ENCODE results near the gene TMEM80.

Gene TMEM80

GRCh38 chr11:702462-703461 lies 7.1 kb downstream of the TMEM80 start:
- no peak for DNase-seq

GRCh38 chr11:703506-703905 lies 7.9 kb downstream of the TMEM80 start:
- no peak for DNase-seq

GRCh38 chr11:704228-704674 lies 8.6 kb downstream of the TMEM80 start:
- DNase-seq: no peak

- DNase-seq: no peak
These were observed 9.4 kb downstream of the TMEM80 start for GRCh38 chr11:704781-705645.

- no peak for DNase-seq
These were observed 10.2 kb downstream of the TMEM80 start, which contains the start of gene EPS8L2 for GRCh38 chr11:705646-706438. TSS of gene EPS8L2 (plus strand) at chr11:706231. CDS start at chr11:709408, 3,177 bp downstream.

GRCh38 chr11:706439-706956 lies 10.9 kb downstream of the TMEM80 start:
- no peak for DNase-seq

- no peak for DNase-seq
These were observed 11.6 kb downstream of the TMEM80 start for GRCh38 chr11:706957-707816.

GRCh38 chr11:707817-708420 lies 12.3 kb downstream of the TMEM80 start:
- no peak for DNase-seq

GRCh38 chr11:708511-708910 lies 12.9 kb downstream of the TMEM80 start:
- no peak for DNase-seq

GRCh38 chr11:709109-709997 lies 13.7 kb downstream of the TMEM80 start:
- no peak for DNase-seq

GRCh38 chr11:714436-714835 lies 18.8 kb downstream of the TMEM80 start:
- DNase-seq: no peak

GRCh38 chr11:719214-720016 lies 23.8 kb downstream of the TMEM80 start:
- DNase-seq: no peak

GRCh38 chr11:720017-720641 lies 24.5 kb downstream of the TMEM80 start:
- no peak for DNase-seq

- peak; percentile 50 to 65 for DNase-seq
These were observed 25.1 kb downstream of the TMEM80 start for GRCh38 chr11:720642-721246.

GRCh38 chr11:721247-721740 lies 25.7 kb downstream of the TMEM80 start:
- no peak for DNase-seq

GRCh38 chr11:721741-722345 lies 26.2 kb downstream of the TMEM80 start:
- no peak for DNase-seq

- DNase-seq: no peak
These were observed 26.8 kb downstream of the TMEM80 start for GRCh38 chr11:722346-722811.

All from stimulated activated CD4-positive, alpha-beta T cell treated with anti-CD3 and anti-CD28 coated beads, Interleukin-2, amount 100 ng/mL, for 48 hours (primary cell).